NK-92 treated with Interleukin-12 subunit alpha and Interleukin-12 subunit beta, amount 100 ng/mL, for 24 hours (cell line): ENCODE data around the gene FBXL5.

Source experiments
- DNase-seq: peaks from one replicate; lab custom pipeline; 2025; lab: John Stamatoyannopoulos, UW

The FBXL5 gene

GRCh38 chr4:15655223-15656037 is at the start of gene FBXL5:
TSS of gene FBXL5 (minus strand) at chr4:15655357. CDS start at chr4:15655287, 70 bp downstream.
- DNase-seq, result peak; percentile 73

- DNase-seq, result no peak
Measured at GRCh38 chr4:15704129-15704528, 49.0 kb upstream of the FBXL5 start.

GRCh38 chr4:15703439-15703838 is 48.3 kb upstream of the FBXL5 start:
- no peak for DNase-seq

GRCh38 chr4:15702941-15703403 is 47.8 kb upstream of the FBXL5 start, which contains the start of gene BST1:
TSS of gene BST1 (plus strand) at chr4:15703065. CDS start at chr4:15703145, 80 bp downstream.
- DNase-seq, result no peak

DNA sequence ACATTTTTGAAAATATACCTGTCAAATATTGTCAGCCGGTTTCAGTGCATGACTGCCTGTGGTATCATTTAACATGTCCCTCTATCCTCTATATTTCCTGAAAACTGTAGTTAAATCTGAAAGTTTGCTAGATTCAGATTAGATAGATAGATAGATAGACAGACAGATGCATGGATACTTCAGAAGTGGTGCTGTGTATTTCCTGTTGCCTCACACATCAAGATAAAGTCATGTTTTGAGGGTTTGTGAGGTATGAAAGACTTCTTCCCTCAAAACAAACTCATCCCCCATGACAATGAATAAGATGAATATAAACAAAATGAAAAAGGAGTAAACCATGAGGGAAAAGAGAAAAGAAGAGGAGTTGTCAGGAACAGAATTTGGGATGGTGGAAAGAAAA is 41.7 kb upstream of the FBXL5 start:
- no peak for DNase-seq

DNA sequence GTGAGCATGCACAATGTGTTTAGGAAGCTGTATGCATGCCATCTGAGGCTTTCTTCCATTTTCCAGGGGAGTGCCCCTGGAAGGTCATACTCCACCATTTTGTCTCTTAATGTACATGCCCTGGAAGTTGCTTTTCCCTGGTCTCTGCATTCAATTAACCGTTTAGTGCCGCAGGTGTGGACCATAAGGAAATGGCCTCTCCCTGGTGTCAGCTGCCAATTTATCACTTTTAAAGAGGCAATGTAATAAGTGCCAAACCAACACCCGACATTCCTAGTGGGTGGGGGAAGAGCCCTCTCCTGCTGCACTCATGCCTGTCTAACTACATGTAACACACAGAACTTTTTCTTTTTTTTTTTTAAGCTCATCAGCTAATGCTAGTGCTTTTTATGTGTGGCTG is 40.6 kb upstream of the FBXL5 start:
- DNase-seq, result no peak

DNA sequence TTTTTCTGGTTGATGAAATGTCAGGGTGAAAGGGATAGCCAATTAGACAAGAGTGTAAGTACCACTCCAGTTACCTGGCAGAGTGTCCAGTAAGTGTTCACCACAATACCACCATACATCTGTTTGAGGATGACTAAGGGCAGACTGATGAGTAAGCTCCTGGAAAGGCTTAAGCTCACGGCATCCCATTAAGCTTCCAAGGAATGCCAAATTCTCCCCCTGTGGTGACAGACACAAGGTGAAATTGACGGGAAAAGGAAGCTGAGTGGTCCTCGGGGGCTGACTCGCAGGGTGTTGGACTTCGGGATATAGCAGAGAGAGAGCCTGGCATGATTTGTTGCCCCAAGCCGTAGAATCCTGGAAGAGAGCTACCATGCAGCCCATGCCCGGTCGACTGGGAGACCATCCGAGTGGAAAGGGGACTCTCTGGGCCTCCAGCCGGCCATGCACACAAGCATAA is 40.1 kb upstream of the FBXL5 start:
- DNase-seq, result no peak

DNA sequence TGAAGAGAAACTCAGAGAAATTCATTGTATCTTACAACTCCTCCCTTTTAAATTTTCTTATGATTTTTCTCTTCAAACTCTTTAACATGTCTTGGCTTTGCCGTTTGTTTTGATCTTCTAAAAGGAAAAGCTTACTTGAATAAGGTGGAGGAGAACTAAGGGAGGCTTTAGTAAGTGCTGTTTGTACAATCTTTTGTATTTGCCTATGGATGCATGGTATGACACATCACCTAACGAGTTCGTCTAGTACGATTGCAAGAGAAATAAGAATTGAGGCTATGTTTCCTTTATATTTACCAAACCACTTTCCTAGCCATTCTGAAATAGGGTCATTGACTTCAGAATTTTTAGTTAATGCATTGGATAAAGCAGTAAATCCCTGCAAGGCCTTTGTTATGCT is 39.3 kb upstream of the FBXL5 start:
- no peak for DNase-seq

DNA sequence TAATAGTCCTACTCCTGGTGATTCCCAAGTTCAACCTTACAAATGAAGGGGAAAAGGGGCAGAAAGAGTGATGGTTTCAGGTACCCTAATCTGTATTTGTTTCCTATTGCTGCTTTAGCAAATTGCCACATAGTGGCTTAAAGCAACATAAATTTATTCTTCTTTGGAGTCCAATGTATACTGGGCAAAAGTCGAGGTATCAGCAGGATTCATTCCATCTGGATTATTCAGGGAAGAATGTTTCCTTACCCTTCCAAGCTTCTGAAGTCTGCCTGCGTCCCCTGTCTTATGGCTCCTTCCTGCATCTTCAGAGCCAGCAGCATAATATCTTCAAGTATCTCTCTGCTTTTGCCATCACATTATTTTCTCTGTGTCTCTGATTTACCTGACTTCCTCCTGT is 37.4 kb upstream of the FBXL5 start:
- no peak for DNase-seq

DNA sequence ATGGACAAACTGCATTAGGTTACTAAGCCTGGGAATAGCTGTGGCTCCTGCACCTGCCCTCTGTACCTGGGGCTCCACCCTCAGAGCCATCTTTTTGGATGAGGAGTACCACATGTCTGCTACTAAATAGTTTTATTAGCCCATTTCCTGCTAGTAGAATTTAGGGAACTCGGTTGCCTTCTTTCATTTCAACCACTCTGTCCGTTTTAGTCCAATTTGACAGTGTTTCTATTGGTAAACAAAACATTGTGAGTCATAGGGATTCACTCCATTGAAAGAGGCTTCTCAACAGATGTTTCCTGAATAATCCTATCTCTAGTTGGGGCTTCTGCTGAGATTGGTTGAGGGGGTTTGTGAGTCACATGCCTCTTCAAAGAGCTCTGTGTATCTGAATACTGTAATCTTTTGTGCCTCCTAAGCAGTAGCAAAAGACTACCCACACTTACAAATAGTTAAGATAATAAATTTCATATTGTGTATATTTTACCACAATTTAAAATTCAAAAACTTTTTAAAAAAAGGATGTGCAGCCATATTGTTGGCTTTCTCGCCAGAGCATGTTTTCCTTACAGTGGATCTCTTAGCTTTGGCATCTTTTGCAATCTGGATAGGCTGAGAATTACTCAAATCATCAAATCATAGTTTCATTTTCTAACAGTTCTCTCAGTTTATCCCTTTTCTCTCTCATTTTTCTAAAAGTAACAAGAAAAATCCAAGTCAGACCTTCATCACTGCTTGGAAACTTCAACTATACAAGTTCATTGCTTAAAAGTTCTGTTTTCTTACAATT is 36.4 kb upstream of the FBXL5 start:
- DNase-seq, result no peak

GRCh38 chr4:15690020-15690809 is 35.1 kb upstream of the FBXL5 start:
- DNase-seq, result no peak

DNA sequence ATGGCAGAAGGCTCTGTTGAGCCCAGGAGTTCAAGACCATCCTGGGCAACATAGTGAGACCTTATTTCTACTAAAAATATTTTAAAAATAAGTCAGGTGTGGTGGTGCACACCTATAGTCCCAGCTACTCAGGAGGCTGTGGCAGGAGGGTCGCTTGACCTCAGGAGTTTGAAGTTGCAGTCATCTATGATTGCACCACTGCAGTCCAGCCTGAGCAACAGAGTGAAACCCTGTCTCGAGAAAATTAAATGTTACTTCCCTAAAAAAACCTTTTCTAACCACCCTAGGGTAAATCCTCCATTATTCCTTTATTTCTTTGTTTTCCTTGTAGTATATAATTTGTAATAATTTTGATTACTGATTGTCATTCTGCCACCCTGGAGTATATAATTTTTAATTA is 34.4 kb upstream of the FBXL5 start:
- DNase-seq, result no peak

- no peak for DNase-seq
Measured at GRCh38 chr4:15688051-15688450, 32.9 kb upstream of the FBXL5 start.

DNA sequence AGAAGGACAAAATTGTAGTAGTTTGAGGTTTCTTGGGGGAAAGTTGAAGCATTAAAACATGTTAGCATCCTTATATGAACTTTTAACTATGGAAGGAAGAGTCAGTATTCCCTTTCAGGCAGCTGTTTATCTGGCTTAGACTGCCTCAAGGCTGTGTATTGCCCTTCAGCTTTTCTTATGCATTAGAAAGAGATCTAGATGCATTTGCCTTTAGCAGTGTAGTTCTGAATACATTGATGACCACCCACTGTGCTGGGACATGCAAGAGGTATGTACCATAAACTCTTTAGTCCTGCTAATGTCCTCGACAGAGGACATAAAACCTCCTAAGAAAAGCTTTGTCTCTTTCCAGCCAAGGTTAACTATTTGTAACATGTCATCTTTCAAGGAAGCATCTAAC is 29.3 kb upstream of the FBXL5 start:
- DNase-seq, result no peak

DNA sequence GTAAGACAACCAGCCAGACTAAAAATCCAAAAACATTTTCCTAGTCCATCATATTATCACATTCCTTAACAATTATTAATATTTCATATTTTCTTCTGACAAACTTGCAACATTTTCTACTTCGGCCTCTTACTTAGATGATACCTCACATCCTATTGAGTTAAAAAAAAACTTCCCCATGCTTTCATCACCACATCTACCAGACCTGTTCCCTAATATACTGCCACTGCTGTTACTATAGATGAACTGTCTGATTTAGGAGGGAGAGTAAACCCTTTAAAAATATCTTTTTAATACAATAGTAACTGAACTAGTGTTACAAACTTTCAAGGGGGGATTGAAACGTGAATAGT is 28.0 kb upstream of the FBXL5 start:
- DNase-seq, result no peak

- DNase-seq, result no peak
Measured at GRCh38 chr4:15682242-15683142, 27.3 kb upstream of the FBXL5 start.

DNA sequence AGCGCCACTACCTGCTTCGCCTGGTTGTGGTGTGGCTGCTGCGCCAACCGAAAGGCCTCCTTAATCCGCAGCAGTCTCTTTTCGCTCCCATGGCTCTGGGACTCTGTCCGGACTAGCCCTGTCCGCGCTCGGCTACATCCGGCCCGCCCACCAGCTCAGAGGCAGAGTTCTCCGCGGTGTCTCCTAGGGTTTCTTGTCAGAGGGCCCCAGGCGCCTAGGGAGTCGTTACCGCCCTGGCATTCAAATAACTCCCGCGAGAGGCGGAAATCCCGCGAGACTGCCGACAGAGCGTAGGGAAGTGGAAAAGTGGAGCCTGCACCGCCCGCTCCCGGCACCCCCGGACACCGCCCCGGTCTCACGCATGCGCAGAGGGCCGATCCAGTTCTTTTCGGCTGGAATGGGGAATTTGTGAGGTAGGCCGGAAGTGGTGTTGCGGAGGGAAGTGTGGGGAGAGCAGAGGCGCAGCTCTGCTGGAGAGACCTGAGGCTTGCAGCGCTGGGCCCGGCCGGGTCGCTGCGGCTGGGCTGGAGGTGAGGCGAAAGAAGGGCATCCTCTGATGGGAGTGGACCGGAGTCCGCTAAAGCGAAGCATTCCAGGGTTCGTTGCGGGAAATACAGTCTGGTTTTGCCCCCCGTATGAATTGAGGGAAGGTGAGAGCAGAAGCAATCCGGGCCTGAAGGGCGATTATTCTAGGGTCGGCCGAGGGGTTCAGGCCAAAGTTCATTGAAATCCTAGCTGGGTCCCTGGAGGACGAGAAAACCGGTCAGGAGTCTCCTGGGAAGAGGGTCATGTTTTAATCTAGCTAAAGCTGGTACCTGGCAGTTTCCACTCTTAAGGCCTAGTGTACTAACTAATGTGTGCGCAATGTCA is 26.4 kb upstream of the FBXL5 start, which contains the start of gene FAM200B:
FAM200B (plus strand) TSS at position 456 of the 870 bp plus-strand sequence. CDS start 5,151 bp downstream, outside the sequence.
- DNase-seq, result peak; percentile 97

GRCh38 chr4:15681067-15681371 is 25.9 kb upstream of the FBXL5 start:
- DNase-seq, result no peak

GRCh38 chr4:15677507-15677988 is 22.4 kb upstream of the FBXL5 start:
- no peak for DNase-seq

DNA sequence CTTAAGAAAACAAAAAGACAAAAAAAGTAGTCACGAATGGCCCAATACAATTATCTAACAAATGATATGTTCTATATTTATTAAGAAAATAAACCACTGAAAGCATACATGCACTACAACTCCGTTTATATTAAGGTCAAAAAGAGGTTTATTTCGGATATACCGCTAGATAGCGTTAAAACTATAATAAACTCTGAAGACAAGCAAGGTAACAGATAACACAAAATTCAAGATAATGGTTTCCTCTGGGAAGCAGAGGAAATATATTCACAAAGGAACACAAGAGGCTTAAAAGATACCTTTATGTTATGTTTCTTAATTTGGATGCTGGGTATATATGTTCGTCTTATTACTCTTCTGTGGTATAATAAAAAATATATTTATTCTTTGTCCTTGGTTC is 21.7 kb upstream of the FBXL5 start:
- no peak for DNase-seq
